Fibroblast of pulmonary artery (primary cell): ENCODE measurements around the gene MYO5A.
A peak's percentile ranks its signal among the peaks of the same experiment; 100 is the strongest.

Experiments used
- DNase-seq: peaks from one replicate; pipeline ENCODE4 v3.0.0-alpha.2; 2010; ENCODE audit warnings: low read depth
- H3K4me3 ChIP-seq: replicated peaks from 2 replicates; pipeline ENCODE4 v1.5.1; 2011; ENCODE audit warnings: low read depth, mild to moderate bottlenecking, control low read depth, low read length, moderate library complexity
- CTCF ChIP-seq: IDR thresholded peaks from 2 replicates; pipeline ENCODE4 v1.5.1; 2011; ENCODE audit warnings: mild to moderate bottlenecking, control low read depth, low read length, inconsistent platforms; ENCODE audit errors: missing control alignments

MYO5A gene

GRCh38 chr15:52368402-52368801 is 160.3 kb downstream of the MYO5A start:
- no peak overlapping the region for H3K4me3 ChIP-seq
- TF ChIP-seq CTCF, result no peak
- DNase-seq, result no peak

- TF ChIP-seq CTCF, result no peak
- peak; percentile 90 for DNase-seq
- H3K4me3 ChIP-seq, result no peak overlapping the region
Measured at GRCh38 chr15:52362497-52362896, 166.2 kb downstream of the MYO5A start.

- TF ChIP-seq CTCF, result no peak
- no peak for DNase-seq
- no peak overlapping the region for H3K4me3 ChIP-seq
Measured at GRCh38 chr15:52361975-52362494, 166.6 kb downstream of the MYO5A start.

GRCh38 chr15:52361494-52361893 is 167.2 kb downstream of the MYO5A start:
- no peak for DNase-seq
- no peak overlapping the region for H3K4me3 ChIP-seq
- TF ChIP-seq CTCF, result no peak

- no peak for TF ChIP-seq CTCF
- DNase-seq, result no peak
- no peak overlapping the region for H3K4me3 ChIP-seq
Measured at GRCh38 chr15:52360229-52361203, 168.2 kb downstream of the MYO5A start.

GRCh38 chr15:52359722-52360121 is 169.0 kb downstream of the MYO5A start:
- no peak overlapping the region for H3K4me3 ChIP-seq
- no peak for TF ChIP-seq CTCF
- DNase-seq, result no peak
